ENCODE data around the gene ITGB1.
"Not testable (repeated sequence)": the region's sequence is repeated elsewhere in the genome, so short reads cannot be mapped to it uniquely, and the experiment has no call there.

Gene ITGB1

DNA sequence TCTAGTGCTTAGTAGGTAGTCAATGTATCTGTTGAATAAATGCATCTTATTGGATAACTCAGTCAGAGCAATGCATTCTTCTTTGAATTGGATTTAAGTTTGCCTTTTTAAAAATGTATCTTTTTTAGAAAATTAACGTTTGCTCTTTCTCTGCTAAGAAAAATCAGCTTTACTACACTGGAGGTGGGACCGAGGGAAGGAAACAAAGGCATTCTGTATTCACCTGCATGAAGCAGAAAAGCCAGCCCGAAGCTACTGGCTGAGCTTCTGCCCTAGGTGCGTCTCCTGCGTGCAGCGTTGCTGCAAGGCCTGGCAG, 22.2 kb upstream of the ITGB1 start:
- no peak for DNase-seq

DNA sequence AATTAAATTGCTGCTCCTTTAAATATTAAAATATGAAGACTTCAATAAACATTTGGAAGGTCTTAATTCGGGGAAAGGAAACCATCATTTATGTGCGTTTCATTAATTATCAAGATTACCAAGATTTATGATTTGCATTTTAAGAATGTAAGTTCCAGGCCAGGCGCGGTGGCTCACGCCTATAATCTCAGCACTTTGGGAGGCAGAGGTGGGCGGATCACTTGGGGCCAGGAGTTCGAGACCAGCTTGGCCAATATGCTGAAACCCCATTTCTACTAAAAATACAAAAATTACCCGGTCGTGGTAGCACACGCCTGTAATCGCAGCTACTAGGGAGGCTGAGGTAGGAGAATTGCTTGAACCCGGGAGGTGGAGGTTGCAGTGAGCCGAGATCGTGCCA, 21.7 kb upstream of the ITGB1 start:
- not testable (repeated sequence) for DNase-seq

DNA sequence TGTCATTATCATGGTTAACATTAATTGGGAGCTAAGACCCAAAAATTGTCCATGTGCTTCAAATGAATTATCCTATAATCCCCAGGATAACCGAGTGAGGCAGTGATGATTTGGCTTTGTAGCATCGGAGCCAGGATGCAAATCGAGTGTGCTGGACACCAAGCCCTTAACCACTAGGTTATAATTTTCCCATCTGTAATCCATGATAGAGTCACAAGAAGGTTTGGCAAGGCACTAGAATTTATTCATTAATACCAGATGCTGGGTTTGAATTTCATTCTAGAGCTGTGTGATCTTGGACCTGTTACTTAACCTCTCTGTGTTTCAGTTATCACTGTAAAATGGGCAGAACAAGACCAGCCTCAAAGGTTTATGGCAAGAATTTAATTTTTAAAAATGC, 21.0 kb upstream of the ITGB1 start:
- no peak for DNase-seq

DNA sequence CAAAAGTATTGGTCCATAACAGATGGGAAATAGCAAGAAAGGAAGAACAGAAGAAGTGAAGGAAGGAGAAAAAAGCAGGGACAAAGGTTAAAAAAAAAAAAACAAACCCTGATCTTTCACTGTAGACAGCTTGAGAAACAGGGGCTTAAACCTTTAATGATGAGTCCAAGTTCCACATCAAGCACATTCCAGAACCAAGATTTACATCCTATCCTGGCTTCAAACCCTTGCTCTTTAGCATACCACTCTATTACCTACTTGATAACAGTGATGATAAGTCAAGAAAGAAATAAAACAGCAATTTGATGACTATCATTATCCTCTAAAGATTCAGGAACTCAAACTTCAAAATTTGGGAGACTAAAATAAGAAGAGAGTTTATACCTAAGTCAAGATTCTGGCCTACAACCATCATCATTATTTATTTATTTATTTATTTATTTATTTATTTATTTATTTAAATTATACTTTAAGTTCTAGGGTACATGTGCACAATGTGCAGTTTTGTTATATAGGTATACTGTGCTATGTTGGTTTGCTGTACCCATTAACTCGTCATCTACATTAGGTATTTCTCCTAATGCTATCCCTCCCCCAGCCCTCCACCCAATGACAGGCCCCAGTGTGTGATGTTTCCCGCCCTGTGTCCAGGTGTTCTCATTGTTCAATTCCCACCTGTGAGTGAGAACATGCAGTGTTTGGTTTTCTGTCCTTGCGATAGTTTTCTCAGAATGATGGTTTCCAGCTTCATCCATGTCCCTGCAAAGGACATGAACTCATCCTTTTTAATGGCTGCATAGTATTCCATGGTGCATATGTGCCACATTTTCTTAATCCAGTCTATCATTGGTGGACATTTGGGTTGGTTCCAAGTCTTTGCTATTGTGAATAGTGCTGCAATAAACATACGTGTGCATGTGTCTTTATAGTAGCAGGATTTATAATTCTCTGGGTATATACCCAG, 20.1 kb upstream of the ITGB1 start:
- DNase-seq = not testable (repeated sequence)

DNA sequence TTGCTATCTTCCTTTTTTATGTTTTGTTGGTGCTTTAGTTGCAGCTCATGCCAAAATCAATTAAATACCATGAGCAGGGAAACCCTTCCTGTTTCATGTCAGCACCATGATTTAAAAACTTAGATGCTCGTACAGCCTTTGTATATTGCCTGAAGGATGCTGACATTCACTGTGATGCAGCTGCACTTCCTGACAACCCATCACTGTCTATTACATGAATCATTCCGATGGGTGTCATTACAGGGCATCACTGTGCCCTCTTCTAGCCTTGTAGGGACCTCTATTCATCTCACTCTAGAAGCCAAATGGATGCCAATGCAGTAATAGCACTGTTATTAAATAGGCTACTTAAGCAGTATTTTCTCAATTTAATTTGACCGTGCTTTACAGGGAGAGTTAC, 18.3 kb upstream of the ITGB1 start:
- DNase-seq = no peak

DNA sequence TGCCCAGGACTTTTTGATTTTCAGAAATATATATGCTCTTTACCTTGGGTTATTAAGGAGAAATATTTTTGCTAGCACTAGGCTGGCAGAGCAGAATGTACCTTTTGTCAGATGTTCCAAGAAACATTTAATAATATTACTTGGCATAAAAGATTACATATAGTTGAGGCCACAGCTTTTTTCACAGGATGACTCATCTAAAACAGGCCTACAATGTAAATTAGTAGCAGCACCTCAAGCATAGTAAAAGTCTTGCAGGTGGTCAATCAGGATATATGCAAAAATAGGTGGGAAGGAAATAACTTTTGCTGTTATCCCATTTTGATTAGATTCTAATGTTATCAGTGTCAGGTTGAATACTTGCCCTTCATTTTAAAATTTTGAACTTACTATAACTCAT, 14.9 kb upstream of the ITGB1 start:
- no peak for DNase-seq

DNA sequence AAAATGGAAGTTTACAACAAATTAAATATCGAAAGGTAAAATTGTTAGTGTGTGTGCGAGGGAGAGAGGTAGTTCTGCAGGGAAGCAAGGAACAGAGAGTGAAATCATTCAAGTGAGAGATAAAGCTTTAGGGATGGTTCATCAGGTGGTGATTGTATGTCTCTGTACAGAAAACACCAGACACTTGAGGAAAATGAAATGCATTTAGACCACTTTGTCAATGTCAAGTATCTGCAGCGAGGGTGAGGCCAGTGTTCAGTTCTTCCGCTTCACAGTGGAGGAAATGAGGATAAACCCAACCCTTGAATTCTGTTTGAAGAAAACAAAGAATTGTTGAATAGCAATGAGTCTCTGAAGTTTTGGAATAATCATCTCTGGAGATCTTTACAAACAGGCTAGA, 14.4 kb upstream of the ITGB1 start:
- DNase-seq = no peak

DNA sequence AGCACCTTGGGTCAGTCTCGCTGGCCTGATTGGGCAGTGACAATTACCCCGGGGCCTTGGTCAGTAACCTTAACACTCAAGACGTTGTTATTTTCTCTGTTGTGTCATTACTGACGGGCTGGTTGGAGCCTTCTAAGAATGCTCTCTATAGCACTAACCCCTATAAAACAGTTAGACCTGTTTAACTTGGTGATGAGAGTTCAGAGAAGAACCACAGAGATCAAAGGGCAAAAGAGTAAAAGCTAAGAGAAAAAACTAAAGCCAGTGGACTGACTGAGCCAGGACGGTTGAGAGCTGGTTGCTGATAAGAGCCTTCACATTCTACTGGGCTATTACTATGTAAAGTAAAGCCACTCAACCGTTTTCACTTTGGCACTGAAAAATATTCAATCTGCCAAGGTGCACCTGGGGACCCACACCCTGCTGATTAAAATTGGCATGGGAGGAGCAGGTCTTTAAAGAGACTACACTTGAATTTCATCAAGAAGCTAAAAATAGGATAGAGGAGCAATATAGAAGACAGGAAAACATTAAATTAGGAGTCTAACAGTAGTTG, 13.6 kb upstream of the ITGB1 start:
- DNase-seq = no peak

DNA sequence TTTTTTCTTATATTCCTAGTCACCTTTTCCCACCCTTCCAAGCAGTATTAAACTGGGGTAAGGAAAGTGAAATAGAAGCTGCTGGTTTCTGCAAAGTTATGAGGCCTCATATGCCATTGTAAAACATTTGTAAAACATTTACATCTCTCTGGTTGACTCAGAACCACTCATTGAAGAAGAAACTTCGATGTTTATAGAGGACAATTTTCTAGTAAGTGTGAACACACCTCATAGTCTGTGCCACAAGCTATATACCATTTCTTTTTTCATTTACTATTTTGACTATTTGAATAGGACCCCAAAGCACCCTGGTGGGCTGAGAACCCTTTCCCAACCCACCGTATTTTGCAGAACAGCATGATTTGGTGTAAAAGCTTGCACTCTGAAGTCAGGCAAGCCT, 12.9 kb upstream of the ITGB1 start:
- no peak for DNase-seq

DNA sequence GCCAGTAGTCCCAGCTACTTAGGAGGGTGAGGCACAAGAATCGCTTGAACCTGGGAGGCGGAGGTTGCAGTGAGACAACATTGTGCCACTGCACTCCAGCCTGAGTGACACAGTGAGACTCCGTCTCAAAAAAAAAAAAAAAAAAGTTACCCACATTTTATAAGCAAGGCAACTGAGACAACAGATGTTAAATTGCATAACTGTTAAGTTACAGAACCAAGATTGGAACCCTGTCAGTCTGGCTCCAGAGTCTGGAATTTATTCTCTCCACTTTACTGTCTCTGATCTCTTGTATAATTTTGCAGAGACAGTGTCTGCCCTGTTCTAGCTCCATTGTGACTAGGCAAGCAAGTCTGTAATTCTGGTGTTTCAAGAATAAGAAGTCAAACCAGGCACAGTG, 6.2 kb upstream of the ITGB1 start:
- no peak for DNase-seq

DNA sequence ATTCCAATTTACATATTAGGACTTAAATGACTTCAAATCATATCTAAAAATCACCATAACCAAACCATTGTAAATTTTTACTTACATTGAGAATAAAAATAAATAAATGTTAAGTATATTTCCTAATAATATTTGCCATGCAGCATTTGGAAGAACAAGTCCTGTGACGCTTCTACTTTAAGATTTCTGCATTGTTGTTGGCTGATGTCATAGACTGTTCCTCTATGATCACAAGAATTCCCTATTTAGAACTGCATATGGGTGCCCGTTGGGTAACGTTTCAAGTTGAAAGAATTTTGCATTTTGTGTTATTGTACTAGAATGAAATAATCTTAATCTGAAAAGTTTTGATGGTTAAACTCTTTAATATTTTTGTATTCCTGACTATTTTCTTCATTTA, 5.1 kb upstream of the ITGB1 start:
- DNase-seq = no peak

DNA sequence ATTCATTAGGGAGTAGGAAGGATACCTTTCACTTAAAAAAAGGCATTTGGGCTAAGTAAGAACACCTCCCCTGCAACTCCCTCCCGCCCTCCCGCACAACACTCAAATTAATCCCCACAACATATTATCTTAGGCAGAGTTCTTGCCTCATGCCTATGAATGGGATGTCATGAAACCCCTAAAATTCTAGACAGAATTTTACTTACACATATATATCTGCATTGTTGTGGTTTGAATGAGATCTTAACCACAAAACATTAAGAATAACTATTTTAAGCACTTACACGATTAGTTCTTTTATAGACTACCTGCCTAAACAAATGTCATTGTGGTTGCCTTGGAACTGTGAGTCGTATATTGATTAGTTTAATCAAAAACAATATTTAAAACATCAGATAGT, 4.5 kb upstream of the ITGB1 start:
- no peak for DNase-seq

DNA sequence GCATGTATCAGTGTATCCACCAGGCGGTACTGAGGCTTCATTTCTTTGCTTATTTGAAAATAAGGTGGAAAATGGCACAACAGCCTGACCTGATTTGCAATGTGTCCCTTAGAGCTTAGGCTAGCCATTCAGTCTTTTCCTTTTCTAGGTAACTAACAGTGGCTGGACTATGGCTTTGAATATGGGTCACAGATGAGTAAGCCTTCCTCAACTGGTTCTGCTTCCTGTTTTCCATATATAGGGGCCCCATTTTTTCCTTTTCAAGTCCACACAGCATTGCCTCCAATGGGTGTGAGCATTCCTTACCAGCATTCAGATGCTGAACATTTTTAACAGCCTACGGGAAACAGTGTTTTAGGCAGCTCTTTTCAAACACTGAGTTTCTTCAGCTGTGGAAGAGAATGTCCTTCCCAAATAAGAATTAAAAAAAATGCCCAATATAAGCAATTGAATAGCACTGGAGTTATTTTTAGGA, 3.9 kb upstream of the ITGB1 start:
- DNase-seq = no peak

DNA sequence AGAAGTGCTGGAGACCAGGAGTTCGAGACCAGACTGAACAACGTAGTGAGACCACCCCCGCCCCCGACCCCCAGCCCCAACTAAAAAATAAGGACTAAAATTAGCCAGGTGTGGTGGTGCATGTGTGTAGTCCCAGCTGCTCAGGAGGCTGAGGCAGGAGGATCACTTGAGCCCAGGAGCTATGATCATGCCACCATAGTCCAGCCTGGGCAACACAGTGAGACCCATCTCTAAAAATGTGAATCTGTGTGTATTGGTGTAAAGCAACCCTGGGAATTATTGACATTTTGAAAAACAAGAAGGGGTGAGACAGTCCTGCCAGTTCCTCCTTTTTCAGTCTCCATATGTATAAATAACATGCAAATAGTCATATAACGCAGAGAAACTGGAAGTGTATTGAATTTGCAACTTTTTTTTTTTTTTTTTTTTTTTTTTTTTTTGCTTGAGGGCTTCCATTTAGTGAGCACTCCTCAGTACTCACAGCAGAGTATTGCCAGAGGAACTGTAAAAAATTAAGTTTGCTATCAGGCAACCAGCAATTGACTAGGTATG, 3.4 kb upstream of the ITGB1 start:
- no peak for DNase-seq

DNA sequence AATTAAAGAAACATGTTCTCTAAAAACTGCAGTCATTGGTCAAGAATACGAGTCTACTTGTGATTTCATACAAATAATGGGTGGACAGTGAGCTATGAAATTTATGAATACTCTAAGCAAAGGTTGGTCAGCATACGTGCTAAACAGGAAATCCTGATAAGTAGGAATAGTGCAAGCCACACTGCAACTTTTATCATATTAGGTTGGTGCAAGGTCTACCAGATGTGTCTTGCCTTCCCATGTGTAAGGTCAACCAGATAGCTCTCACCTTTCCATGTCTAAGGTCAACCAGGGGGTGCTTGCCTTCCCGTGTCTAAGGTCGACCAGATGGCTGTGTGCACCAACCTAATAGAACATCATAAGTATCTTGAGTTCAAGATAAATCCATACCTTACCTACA, 2.0 kb upstream of the ITGB1 start:
- DNase-seq = no peak

DNA sequence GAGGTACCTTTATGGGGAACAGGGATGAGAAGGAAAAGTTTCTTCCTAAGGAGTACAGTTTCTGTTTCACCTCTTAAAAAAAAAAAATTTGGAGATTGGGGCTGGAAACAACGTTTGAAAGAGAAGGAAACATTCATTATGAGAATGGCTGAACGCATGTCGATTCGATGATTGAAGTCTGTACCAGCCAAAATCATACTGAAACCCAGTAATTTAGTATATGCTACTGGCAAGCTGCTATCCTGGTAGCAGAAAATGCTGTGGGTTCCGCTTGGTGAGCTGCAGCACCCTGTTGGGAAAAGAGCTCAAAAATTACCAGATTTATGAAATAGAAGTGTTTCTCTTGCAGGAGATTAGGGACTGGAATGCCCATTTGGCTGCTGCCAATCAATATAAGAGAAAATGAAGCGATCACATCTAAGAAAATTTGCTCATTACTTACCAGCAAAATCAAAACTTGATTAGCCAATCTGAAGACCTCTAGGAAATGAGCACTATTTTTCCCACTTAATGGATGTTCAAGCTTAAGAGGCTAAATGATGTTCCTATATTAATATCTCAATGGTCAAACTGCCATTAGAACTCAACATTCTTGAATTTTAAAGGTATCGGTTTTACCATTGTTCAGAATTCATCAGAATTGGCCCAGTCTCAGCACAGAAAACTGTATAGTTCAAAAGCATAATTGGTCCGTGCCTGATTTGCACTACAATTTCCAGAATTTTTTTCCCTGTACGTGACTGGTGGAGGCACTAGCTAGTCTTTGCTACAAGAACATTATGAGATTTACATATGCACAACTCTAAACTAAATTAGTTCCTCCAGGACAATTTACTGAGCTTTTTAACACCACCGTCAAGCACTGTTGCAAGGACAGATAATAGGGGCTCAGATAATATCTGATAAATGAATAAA, 1.2 kb upstream of the ITGB1 start:
- DNase-seq = no peak

DNA sequence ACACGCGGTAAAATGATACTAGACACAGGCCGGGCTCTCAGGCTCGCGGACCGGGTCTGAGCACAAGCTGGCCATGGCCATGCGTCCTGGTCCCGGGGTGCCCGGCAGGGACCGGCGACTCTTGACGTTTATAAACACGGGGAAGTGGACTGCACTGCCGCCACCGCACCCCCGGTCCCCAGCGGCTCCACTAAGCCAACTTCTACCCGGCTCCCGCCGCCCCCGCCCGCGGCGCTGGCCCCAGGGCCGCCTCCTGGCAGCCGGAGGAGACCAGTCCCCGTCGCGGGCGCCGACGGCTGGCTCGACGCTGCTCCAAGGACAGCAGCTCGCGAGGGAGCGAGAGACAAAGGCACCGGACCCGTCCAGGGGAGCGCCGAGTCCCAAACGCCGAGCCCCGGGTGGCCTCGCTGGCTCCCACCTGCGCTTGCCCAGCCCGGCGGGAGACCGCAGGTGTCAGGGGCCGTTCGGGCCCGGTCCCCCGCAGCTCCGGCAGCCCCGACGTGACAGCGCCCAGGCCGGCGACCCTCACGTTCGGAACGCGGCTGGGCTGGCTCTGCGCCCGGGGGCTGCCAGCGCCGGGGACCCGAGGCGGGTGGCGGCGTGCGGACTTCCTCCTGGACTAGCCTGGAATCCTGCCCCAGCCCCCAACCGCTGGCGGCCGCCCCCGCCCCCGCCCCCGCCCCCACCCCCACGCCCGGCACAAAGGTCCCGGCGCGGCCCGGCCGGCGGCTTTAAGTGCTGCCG, 517 bp downstream of the ITGB1 start:
- peak; percentile 23 for DNase-seq

DNA sequence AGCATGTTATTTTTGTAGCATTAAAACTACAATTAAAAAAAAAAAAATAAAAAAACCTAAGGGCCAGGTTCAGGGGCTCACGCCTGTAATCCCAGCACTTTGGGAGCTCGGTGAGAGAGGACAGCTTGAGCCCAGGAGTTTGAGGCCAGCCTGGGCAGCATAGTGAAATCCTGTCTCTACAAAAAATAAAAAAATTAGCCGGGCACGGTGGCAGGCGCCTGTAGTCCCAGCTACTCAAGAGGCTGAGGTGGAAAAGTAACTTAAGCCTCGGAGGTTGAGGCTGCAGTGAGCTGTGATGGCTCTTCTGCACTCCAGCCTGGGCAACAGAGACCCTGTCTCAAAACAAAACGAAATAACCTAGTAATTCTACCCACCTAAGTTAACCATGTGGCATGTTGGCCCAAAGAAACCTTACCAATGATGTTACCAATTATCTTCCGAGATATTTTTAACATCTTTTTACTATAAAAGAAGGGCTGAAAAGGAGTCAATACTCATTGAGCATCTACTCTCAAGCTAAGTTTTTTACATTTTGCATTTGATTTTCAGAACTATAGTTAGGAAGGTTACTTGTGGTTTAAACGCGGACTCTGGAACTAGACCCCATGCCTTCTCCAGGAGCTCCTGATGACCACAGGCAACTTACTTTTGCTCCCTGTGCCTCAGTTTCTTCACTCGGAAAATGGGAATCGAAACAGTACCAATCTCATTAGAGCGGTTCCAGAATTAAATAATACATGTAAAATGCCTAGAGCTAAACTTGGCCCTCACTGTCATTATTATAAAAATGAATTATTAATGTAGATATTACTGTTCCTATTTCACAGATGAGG, 1.4 kb downstream of the ITGB1 start:
- DNase-seq = no peak

DNA sequence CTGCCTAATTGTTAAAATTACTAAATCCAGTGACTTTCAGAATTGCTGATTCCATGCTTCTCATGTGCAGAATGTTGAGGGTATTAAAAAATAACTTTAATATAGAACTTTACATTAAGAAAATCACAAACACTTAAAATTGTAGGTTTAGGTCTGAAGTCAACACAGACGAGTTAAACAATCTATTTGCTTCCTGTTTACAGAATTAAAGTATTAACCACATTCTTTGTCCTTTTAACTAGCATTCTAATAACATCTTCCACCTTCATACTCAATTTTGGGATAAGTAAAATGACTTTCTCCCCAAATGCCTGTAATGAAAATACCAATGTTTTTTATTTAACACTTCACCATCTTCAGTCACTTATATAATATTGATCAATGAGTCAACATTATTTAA, 2.2 kb downstream of the ITGB1 start:
- DNase-seq = no peak

DNA sequence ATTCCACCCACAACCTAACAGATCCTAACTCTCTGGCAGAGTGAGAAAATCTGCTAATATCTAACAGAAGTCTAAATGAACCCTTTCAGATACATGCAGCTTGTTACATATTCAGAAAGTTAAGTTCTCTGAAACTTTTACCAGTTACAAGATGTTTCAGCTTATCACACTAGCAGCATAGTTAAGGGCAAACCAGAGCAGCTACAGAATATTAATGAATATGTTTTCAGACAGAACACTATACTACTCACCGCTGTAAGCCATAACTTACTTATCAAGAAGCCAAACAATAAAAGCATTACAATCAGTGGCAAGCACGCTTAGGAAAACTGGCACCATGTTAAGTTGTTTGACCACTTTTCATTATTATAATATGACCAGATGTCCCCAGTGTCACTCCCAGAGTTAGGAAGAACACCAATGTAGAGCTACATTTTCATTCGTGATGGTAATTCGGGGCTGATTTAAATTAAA, 2.7 kb downstream of the ITGB1 start:
- no peak for DNase-seq

DNA sequence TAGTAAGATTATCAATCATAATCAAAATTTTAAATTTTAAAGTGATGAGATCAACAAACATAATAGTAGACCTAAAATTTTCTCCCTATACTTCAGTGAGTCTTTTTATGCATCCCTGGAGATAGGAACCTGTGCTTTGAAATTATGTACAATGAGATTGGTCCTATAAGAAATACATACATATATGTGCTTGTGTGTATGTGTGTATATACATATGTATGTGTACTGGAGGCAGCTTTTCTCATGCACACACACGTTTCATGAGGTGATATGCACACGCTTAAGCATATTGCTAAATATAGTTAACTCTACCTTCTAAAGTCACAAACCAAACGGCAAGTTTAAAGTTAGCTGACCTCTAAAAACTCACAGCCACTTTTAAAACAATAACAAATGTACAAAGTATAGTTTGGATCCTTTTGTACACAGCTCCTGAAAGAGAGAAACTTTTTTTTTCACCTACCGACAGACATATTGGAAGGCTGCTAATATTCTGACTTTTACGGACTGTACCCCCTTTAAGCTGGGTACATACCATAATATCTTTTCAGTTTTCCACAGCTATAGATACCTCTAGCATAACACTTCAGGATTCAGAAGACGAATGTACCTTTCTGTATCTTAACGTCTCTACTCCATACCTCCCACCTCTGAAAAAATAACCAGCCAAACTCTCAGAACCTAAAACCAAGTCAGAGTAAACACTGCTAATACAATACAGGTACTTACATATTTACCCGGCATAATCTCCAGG, 3.3 kb downstream of the ITGB1 start:
- no peak for DNase-seq
